Activated B cell treated with CpG ODN at 0.5 μM for 24 hours (primary cell): ENCODE measurements around the gene UBA3. TPM values are rescaled to one million over a fixed set of nuclear protein-coding genes. Genes with fewer than 3 reads are reported as not detected.

ENCODE experiments used
- ATAC-seq: fragments of 200-7000 bp; cut with Tn5 transposase; one replicate; pipeline ENCODE4 v1.10.0; 2021; ENCODE audit warnings: low read depth, mild to moderate bottlenecking, moderate library complexity
- CTCF ChIA-PET: fragments of 350-600 bp; sonication (Branson Sonifier 250); formaldehyde crosslinking; loops from one replicate; lab custom pipeline; 2021; ENCODE audit warnings: antibody characterized with exemption; lab: Charles Lee
- POLR2A ChIA-PET: fragments of 350-600 bp; sonication (Branson Sonifier 250); formaldehyde crosslinking; loops from one replicate; lab custom pipeline; 2021; ENCODE audit warnings: antibody characterized with exemption; lab: Charles Lee
- DNase-seq: peaks from one replicate; pipeline ENCODE4 v3.0.0; 2022
- H3K27ac Mint-ChIP-seq: one replicate; pipeline ENCODE4 v1.8.0; 2020; ENCODE audit warnings: mixed read lengths
- H3K27me3 Mint-ChIP-seq: one replicate; pipeline ENCODE4 v1.8.0; 2021; ENCODE audit warnings: mixed read lengths
- H3K36me3 Mint-ChIP-seq: one replicate; pipeline ENCODE4 v1.8.0; 2021; ENCODE audit warnings: low read depth, mixed read lengths
- H3K4me1 Mint-ChIP-seq: one replicate; pipeline ENCODE4 v1.8.0; 2021; ENCODE audit warnings: mixed read lengths
- H3K4me3 Mint-ChIP-seq: one replicate; pipeline ENCODE4 v1.8.0; 2020; ENCODE audit warnings: mild to moderate bottlenecking, mixed read lengths
- H3K9me3 Mint-ChIP-seq: one replicate; pipeline ENCODE4 v1.8.0; 2020; ENCODE audit warnings: mixed read lengths
- intact Hi-C: fragments of 100-400 bp; cut with micrococcal nuclease; formaldehyde crosslinking; loops from one replicate; pipeline ENCODE4 v1.15.1; 2024
- total RNA-seq: library from RNA; stranded (reverse); gene quantifications from 2 replicates; pipeline ENCODE4 v1.2.3, GENCODE V29; 2022
- TF ChIP-seq, protein P1 (sequence below): fragments of 200-600 bp; IDR thresholded peaks from one replicate; pipeline ENCODE4 v1.8.0; 2022; ENCODE audit warnings: antibody characterized with exemption, mild to moderate bottlenecking

Gene UBA3
- total RNA-seq, 1 donor from 2014 or later = 86.6 TPM

DNA sequence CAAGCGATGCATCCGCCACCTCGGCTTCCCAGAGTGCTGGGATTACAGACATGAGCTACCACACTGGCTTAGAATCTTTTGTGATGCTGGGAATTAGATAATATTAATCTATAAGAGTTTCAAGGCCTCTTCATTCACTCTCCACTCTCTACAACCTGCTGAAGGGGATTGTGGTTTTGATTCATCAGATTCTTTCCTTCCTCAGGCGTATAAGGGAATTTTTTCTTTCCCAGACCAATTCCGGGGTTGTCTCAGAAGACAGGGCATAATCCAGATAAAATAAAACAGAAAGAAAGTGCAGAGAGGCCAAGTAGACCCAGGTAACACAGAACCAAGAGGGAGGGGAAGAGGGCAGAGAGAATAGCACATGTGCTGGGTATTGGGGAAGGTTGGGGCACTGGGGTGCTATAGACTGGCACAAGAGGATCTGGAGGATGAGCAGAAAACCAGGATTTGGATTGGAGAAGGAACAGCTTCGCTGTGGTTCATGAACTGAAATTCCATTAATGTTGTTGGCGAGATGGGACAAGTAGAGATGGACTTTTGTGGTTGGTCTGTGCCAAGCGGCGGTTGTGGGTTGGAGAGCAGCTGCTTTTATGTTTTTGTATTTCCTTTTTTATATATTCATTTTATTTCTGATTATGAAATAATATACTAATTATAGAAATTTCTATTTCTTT lies 17.4 kb upstream of the UBA3 start:
- Mint-ChIP-seq H3K27me3 (no peaks in the 10 kb centered on the region), H3K4me1 (peaks cover 60% of the 10 kb centered on the region), H3K36me3 (peaks cover 48% of the 10 kb centered on the region), H3K27ac (peak overlapping the region; percentile 19), H3K4me3 (no peak overlapping the region), H3K9me3 (no peaks in the 10 kb centered on the region)
- intact Hi-C loops = no loop called here
- no peak for DNase-seq
- CTCF ChIA-PET = no interaction called here
- POLR2A ChIA-PET = interaction anchor here (7.8 kb wide), 1 partner anchor 15 kb away, joined by 101 read pairs; the partner anchor contains the start of genes ARL6IP5 and UBA3
- TF ChIP-seq, protein P1, sequence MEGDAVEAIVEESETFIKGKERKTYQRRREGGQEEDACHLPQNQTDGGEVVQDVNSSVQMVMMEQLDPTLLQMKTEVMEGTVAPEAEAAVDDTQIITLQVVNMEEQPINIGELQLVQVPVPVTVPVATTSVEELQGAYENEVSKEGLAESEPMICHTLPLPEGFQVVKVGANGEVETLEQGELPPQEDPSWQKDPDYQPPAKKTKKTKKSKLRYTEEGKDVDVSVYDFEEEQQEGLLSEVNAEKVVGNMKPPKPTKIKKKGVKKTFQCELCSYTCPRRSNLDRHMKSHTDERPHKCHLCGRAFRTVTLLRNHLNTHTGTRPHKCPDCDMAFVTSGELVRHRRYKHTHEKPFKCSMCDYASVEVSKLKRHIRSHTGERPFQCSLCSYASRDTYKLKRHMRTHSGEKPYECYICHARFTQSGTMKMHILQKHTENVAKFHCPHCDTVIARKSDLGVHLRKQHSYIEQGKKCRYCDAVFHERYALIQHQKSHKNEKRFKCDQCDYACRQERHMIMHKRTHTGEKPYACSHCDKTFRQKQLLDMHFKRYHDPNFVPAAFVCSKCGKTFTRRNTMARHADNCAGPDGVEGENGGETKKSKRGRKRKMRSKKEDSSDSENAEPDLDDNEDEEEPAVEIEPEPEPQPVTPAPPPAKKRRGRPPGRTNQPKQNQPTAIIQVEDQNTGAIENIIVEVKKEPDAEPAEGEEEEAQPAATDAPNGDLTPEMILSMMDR = no peak
- no peak for ATAC-seq

DNA sequence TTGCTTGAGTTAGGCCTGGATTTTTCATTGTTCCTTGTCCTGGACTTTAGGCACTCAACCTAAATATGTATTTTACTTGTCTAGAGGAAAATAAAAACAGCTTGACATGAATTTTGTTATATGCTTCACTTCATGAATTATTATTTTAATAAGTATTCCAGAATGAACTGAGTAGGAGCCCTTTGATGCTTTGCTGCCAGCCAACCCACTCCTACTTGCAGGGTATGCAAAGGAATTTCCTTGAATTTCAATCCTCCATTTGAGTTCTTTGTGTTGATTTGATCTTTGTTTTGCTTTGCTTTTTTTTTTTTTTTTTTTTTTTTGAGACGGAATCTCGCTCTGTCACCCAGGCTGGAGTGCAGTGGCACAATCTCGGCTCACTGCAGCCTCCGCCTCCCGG lies 16.1 kb upstream of the UBA3 start:
- intact Hi-C loops = no loop called here
- Mint-ChIP-seq H3K4me3 (peak overlapping the region; percentile 56), H3K27ac (peak overlapping the region; percentile 86), H3K36me3 (peaks cover 40% of the 10 kb centered on the region), H3K4me1 (peaks cover 72% of the 10 kb centered on the region), H3K9me3 (no peaks in the 10 kb centered on the region), H3K27me3 (no peaks in the 10 kb centered on the region)
- DNase-seq = no peak
- ChIA-PET CTCF (no interaction called here), POLR2A (interaction anchor here (1.0 to 7.8 kb wide), 2 partner anchors 10 to 14 kb away, joined by 3 to 101 read pairs; partner anchors contain the start of genes ARL6IP5 and UBA3)
- TF ChIP-seq, protein P1 = no peak
- no peak for ATAC-seq

- ATAC-seq (no peak), DNase-seq (no peak)
- TF ChIP-seq, protein P1 = no peak
- POLR2A ChIA-PET = interaction anchor here (1.0 to 7.8 kb wide), 2 partner anchors 11 to 13 kb away, joined by 3 to 101 read pairs; partner anchors contain the start of genes ARL6IP5 and UBA3
- Mint-ChIP-seq H3K27me3 (no peaks in the 10 kb centered on the region), H3K27ac (peak overlapping the region; percentile 86), H3K9me3 (no peaks in the 10 kb centered on the region), H3K36me3 (peaks cover 42% of the 10 kb centered on the region), H3K4me1 (peaks cover 77% of the 10 kb centered on the region), H3K4me3 (peak overlapping the region; percentile 56)
- CTCF ChIA-PET = interaction anchor here (1.0 kb wide), 1 partner anchor 25 kb away, joined by 4 read pairs; no protein-coding TSS in a partner anchor
- intact Hi-C loops = loop anchor here (2.0 kb wide), 1 partner anchor 15 kb away; the partner anchor contains the start of gene UBA3
These were observed 15.5 kb upstream of the UBA3 start for GRCh38 chr3:69095636-69096035.

- Mint-ChIP-seq H3K27ac (peak overlapping the region; percentile 97), H3K9me3 (no peaks in the 10 kb centered on the region), H3K4me1 (peaks cover 82% of the 10 kb centered on the region), H3K27me3 (no peaks in the 10 kb centered on the region), H3K4me3 (peak overlapping the region; percentile 64), H3K36me3 (peaks cover 44% of the 10 kb centered on the region)
- intact Hi-C loops = loop anchor here (2.0 kb wide), 1 partner anchor 14 kb away; the partner anchor contains the start of gene UBA3
- CTCF ChIA-PET = interaction anchor here (1.0 to 2.3 kb wide), 3 partner anchors 24 to 27 kb away, joined by 4 to 10 read pairs (median 6); no protein-coding TSS in a partner anchor
- DNase-seq (no peak), ATAC-seq (no peak)
- POLR2A ChIA-PET = interaction anchor here (0.6 to 7.8 kb wide), 3 partner anchors 12 to 43 kb away, joined by 3 to 101 read pairs (median 18); partner anchors contain the start of genes ARL6IP5, TMF1 and UBA3
- TF ChIP-seq, protein P1 = no peak
These were observed 14.5 kb upstream of the UBA3 start for GRCh38 chr3:69094467-69095205.
